NCI-H82 treated with DMSO at 0.1 percent for 48 hours (cell line): ENCODE results near the gene ULBP3.
"Not testable (repeated sequence)": the region's sequence is repeated elsewhere in the genome, so short reads cannot be mapped to it uniquely, and the experiment has no call there.

Source experiments
- DNase-seq: peaks from one replicate; lab custom pipeline; 2025; ENCODE audit not compliant: unreplicated experiment; lab: John Stamatoyannopoulos, UW

ULBP3 gene

DNA sequence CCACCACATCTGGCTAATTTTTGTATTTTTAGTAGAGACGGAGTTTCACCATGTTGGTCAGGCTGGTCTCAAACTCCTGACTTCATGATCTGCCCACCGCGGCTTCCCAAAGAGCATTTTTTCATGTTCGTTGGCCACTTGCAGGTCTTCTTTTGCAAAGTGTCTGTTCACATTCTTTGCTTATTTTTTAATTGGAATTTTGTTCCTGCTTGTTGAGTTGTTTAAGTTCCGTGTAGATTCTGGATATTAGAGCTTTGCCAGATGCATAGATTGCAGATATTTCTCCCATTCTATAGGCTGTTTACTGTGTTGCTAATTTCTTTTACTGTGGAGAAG is 51.8 kb downstream of the ULBP3 start:
- DNase-seq, result not testable (repeated sequence)

DNA sequence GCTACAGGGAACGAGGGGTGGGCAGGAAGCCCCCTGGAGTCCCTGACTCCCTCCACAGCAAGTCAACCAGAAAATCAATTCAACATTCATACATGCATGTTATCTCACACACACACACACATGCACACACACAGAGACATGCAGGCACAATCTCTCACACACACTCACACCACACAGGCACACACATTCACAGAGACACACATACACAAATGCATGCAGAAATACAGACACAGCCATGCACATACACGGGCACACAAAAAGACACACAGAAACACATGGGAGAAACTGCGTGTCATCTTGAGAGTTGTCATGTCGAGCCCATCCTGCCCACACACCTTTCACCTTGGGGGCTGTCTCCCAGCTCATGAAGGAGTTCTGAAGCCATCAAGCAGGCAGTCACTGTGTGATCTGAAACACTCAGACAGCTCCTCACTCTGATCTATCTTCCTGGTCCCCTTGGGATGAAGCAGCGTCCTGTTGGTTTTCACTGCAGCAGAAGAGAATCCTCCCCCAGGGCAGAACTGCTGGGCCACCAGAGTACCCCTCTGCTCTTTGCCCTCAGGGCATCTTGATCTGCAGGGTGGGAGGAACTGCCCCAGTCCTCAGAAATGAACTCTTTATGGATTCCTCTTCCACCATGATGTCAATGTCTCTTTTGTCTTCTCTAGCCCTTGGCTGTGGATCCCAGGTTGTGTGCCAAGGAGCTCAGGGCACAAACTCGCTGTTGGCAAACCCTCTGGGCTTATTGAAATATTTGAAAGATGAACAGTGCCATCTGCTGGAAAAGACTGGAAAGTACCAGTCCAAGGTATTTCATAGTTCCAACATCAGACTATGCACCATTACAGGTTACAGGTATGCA is 52.4 kb downstream of the ULBP3 start:
- DNase-seq, result no peak

DNA sequence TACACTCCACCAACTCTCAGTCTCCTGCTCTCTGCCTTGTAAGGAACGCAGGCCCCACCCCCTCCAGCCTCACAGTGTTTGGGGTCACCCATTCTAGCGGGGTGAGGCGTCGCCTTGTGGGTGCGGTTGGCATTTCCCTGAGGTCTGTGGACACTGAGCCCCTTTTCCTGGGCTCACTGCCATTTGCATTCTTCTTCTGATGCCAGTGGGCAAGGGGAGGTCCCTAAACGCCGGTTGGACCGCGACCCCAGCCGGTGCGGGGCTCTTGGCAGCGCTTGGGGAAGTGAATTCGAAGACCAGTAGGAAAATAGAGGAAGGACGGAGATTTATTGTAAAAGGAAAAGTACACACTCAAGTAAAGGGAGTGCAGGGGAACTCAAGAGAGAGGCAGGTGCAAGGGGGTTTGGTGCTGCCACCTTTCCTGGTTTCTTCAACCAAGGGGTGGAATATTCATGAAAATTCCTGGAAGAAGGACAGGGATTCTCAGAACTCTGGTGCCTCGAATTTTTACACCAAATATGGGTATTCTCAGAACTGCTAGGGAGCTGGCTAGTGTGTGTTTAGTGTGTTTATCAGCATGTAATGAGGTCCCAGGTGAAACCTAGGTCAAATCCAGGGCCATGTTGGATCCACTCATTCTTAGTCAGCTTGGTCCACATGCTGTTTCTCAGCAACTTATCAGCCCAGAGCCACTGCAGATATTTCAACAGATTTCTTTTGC is 53.5 kb downstream of the ULBP3 start:
- DNase-seq, result not testable (repeated sequence)

DNA sequence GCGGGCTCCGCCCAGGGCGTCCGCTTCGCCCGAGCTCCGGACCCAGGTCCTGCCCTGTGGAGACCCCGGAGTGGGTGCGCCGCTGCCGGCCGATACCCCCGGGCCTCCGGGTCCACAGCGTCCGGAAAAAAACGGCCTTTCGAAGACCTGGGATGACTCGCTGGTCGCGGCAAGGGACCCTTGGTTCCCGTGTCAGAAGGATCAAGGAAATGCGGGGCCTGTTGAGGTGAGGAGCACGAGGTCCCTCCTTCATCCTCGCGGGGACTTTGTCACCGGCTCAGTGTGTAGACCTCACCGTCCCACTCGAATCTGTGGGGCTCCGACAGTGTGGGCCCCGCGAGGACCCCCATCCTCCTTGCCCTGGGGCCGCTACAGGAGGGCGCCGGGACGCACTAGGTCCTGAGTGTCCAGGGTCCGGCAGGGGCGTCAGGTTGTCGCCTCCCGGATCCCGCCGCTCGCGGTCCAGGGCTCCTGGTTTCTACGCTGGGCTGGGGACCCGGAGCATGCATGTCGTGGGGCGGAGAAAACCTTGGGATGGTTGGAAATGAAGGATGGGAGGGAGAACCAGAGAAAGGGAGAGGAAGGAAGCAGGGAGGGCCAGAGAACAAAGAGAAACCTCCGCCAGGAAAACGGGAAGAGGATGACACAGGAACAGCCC is 54.2 kb downstream of the ULBP3 start:
- not testable (repeated sequence) for DNase-seq

DNA sequence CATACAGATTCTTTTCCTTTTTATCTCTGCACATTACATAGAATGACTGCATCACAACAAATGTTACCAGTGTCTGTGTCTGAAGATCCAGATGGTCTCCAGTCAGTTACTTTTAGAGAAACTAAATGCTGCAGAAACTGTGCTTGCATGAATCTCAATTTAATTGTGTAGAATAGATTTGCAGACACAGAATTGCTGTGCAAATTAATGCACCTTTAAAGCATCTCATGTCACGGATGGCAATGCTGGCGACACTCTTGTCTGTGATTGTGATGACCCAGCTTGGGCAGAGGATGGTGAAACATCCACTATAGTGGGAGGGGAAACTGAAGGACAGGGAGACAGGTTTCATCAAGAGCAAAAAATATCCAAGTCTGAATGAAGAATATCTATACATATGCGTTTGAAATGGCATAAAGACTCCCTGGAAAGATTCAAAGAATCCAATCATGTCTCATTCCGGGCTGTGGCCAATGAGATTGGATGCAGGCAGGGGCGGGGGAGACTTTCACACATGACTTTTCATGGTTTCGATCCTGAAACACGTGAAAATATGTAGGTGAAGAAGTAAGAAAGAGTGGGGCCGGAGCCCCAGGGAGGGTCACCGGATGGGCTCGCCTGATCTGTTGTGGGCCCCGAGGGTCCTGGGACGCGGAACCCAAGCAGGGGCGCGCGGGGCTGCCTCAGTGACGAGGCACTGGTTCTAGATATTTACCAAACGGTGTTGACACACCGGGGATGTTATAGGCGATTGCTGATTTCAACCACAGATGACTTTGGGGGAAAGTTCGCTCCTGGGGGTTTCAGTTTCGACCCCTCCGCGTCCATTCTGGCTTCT is 54.9 kb downstream of the ULBP3 start:
- DNase-seq, result not testable (repeated sequence)

DNA sequence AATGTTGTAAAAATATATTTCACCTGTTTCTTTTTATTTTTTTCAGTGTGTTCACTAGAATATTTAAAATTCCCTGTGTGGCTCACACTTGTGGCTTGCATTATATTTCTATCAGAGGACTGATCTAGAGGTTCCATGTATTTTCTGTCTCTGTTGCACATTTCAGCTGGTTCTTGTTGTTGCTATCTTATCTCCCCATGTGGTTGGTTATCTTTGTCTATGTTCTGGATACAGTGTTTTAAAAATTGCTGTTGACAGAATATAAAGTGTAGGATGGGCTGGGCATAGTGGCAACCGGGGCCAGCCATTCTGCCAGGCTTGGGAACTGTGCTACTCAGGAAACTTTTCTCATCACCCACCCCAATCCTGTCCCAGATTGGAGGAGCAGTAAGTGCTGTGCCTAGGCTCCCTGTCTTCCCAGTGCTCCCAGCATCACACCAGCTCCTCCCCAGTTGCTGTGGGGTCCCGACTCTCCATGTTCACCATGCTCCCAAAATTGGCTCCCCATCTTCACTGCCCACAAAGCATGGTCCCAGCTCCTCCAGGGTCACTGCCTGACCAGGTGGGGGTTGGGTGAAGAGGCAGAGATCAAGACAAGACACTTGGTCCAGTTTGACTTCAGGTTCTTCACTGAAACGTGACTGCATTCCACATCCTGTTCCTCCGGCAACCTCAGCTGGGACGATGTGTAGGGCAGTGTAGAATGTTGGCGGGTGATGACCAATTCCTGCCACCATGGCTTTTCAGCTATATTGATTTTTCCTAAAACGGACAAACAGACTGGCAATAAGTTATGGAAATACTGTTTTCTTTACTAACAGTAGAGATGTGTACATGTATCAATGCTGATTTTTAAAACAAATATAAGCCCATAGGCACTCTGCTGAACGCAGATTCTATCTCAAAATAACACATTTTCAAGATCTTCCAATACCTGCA is 55.8 kb downstream of the ULBP3 start:
- not testable (repeated sequence) for DNase-seq
